HepG2 (cell line): Measurements from ENCODE around the gene ST6GALNAC4. TPM values are rescaled to one million over a fixed set of nuclear protein-coding genes. Genes with fewer than 3 reads are reported as not detected.

Source experiments
- FLYWCH1 ChIP-seq: sonication (generic); formaldehyde crosslinking; IDR thresholded peaks from 2 replicates; pipeline ENCODE4 v1.8.1; 2023; ENCODE audit warnings: mild to moderate bottlenecking, missing genetic modification reagents
- FOXM1 ChIP-seq: sonication (generic); formaldehyde crosslinking; IDR thresholded peaks from 2 replicates; pipeline ENCODE4 v1.5.0; 2020; ENCODE audit warnings: missing genetic modification reagents
- GABPA ChIP-seq, 2 experiments: IDR thresholded peaks; 2 replicates each; pipeline ENCODE4 v1.6.1; 2011 to 2016; ENCODE audit warnings: low read depth in 2 of 2, low read length in 1 of 2, missing biosample characterization in 1 of 2, missing genetic modification characterization in 1 of 2
- IKZF1 ChIP-seq: fragments of 450-650 bp; IDR thresholded peaks from 2 replicates; pipeline ENCODE4 v1.7.1; 2016
- ISX ChIP-seq: sonication (generic); formaldehyde crosslinking; conservative IDR thresholded peaks from 2 replicates; pipeline ENCODE4 v1.5.0; 2020; ENCODE audit warnings: missing genetic modification reagents
- KMT2A ChIP-seq: sonication (generic); formaldehyde crosslinking; IDR thresholded peaks from 2 replicates; pipeline ENCODE4 v1.4.0; 2020; ENCODE audit warnings: missing genetic modification reagents
- MIER3 ChIP-seq: IDR thresholded peaks from 2 replicates; pipeline ENCODE4 v1.6.1; 2016; ENCODE audit warnings: missing compliant biosample characterization, borderline replicate concordance
- NPAS2 ChIP-seq: sonication (generic); formaldehyde crosslinking; IDR thresholded peaks from 2 replicates; pipeline ENCODE4 v1.8.0; 2022; ENCODE audit warnings: mild to moderate bottlenecking, missing genetic modification reagents, borderline replicate concordance
- SYNCRIP ChIP-seq: fragments of 200-400 bp; formaldehyde crosslinking; IDR thresholded peaks from 2 replicates; pipeline ENCODE4 v1.6.1; 2018; ENCODE audit warnings: mild to moderate bottlenecking, low read depth, low read length; ENCODE audit not compliant: insufficient read depth
- TEF ChIP-seq: sonication (generic); formaldehyde crosslinking; IDR thresholded peaks from 2 replicates; pipeline ENCODE4 v1.5.0; 2020; ENCODE audit warnings: missing genetic modification reagents
- ZC3H4 ChIP-seq: sonication (generic); formaldehyde crosslinking; IDR thresholded peaks from 2 replicates; pipeline ENCODE4 v1.4.0; 2020; ENCODE audit warnings: missing genetic modification reagents, borderline replicate concordance
- ZNF136 ChIP-seq: sonication (generic); formaldehyde crosslinking; IDR thresholded peaks from 2 replicates; pipeline ENCODE4 v1.8.1; 2022; ENCODE audit warnings: low read depth, mild to moderate bottlenecking, moderate library complexity, missing genetic modification reagents
- ZNF503 ChIP-seq: sonication (generic); formaldehyde crosslinking; IDR thresholded peaks from 2 replicates; pipeline ENCODE4 v1.4.0; 2020; ENCODE audit warnings: missing genetic modification reagents
- ZNF577 ChIP-seq: sonication (generic); formaldehyde crosslinking; IDR thresholded peaks from 2 replicates; pipeline ENCODE4 v1.4.0; 2020; ENCODE audit warnings: mild to moderate bottlenecking, low read depth, missing genetic modification reagents, borderline replicate concordance
- ZNF598 ChIP-seq: sonication (generic); formaldehyde crosslinking; IDR thresholded peaks from 2 replicates; pipeline ENCODE4 v1.5.1; 2020; ENCODE audit warnings: mild to moderate bottlenecking, missing genetic modification reagents, borderline replicate concordance
- ZNF644 ChIP-seq: IDR thresholded peaks from 2 replicates; pipeline ENCODE4 v1.6.1; 2016; ENCODE audit warnings: low read depth
- ZNF883 ChIP-seq: sonication (generic); formaldehyde crosslinking; IDR thresholded peaks from 2 replicates; pipeline ENCODE4 v1.5.1; 2020; ENCODE audit warnings: mild to moderate bottlenecking, missing genetic modification reagents; ENCODE audit errors: not compliant biosample characterization
- ZSCAN9 ChIP-seq: IDR thresholded peaks from 2 replicates; pipeline ENCODE4 v1.6.1; 2016; ENCODE audit warnings: borderline replicate concordance
- polyA plus RNA-seq, 8 experiments: library from polyadenylated mRNA; depleted of rRNA in 3 of 8; stranded (reverse) in 7 of 8; unstranded in 1 of 8; fragments of >200 nt; fragmentation: Illumina TruSeq in 4 of 8; extraction: Trizol in 4 of 8; gene quantifications; 2 replicates each; pipeline versions ENCODE4 v1.2.1 to v1.2.3, GENCODE V29; 2011 to 2016; ENCODE audit warnings: low read depth in 4 of 8, missing spikeins in 1 of 8, mixed read lengths in 1 of 8; ENCODE audit not compliant: insufficient read depth in 1 of 8
- total RNA-seq, 5 experiments: library from RNA; depleted of rRNA; stranded (reverse); fragments of >200 nt; fragmentation: Illumina TruSeq; extraction: Trizol; gene quantifications; 2 replicates each; pipeline ENCODE4 v1.2.3, GENCODE V29; 2016; ENCODE audit warnings: low read depth in 1 of 5
- TF ChIP-seq, protein P1 (sequence below): sonication (generic); formaldehyde crosslinking; IDR thresholded peaks from 2 replicates; pipeline ENCODE4 v1.4.0; 2020; ENCODE audit warnings: low read depth, mild to moderate bottlenecking, missing genetic modification reagents
- TF ChIP-seq, protein P2 (sequence below): sonication (generic); formaldehyde crosslinking; IDR thresholded peaks from 2 replicates; pipeline ENCODE4 v1.8.0; 2022; ENCODE audit warnings: mild to moderate bottlenecking, missing genetic modification reagents, borderline replicate concordance
- TF ChIP-seq, protein P3 (sequence below): IDR thresholded peaks from 2 replicates; pipeline ENCODE4 v1.6.1; 2016; ENCODE audit warnings: mild to moderate bottlenecking
- TF ChIP-seq, protein P4 (sequence below): sonication (generic); formaldehyde crosslinking; IDR thresholded peaks from 2 replicates; pipeline ENCODE4 v1.4.0; 2020; ENCODE audit warnings: missing genetic modification reagents

ST6GALNAC4 gene
- total and polyA plus RNA-seq, 2 of the 13 experiments (the other 11 are each of a cell fraction or from before 2014, with no cell fraction given) = 18.8 to 27.7 TPM

GRCh38 chr9:127950513-127951289 lies 33.9 kb upstream of the ST6GALNAC4 start (continued):
- TF ChIP-seq ZNF883 (CRISPR knock-in tag) (peak; percentile 94), KMT2A (CRISPR knock-in tag) (peak; percentile 24; the same call in 1 of the 2 replicates), NPAS2 (CRISPR knock-in tag) (no peak), TEF (peak; percentile 100), ZC3H4 (CRISPR knock-in tag) (no peak; the same call in 1 of the 2 replicates), ZNF644 (peak; percentile 98), FOXM1 (CRISPR knock-in tag) (no peak), GABPA (IDR thresholded peaks at IDR 0.05; ENCODE audit: low read depth, low read length) (no peak), GABPA (CRISPR knock-in tag; IDR thresholded peaks at IDR 0.05; ENCODE audit: low read depth) (no peak), ZSCAN9 (peak; percentile 75; the same call in 1 of the 2 replicates), ZNF503 (CRISPR knock-in tag) (peak; percentile 74; the same call in 1 of the 2 replicates), MIER3 (CRISPR knock-in tag) (peak; percentile 44; the same call in 1 of the 2 replicates), ZNF598 (peak; percentile 73; the same call in 1 of the 2 replicates), ISX (CRISPR knock-in tag) (no peak), ZNF136 (peak; percentile 83), ZNF577 (no peak), IKZF1 (no peak), FLYWCH1 (CRISPR knock-in tag) (peak; percentile 45; the same call in 1 of the 2 replicates), SYNCRIP (no peak)
- TF ChIP-seq, protein P1, sequence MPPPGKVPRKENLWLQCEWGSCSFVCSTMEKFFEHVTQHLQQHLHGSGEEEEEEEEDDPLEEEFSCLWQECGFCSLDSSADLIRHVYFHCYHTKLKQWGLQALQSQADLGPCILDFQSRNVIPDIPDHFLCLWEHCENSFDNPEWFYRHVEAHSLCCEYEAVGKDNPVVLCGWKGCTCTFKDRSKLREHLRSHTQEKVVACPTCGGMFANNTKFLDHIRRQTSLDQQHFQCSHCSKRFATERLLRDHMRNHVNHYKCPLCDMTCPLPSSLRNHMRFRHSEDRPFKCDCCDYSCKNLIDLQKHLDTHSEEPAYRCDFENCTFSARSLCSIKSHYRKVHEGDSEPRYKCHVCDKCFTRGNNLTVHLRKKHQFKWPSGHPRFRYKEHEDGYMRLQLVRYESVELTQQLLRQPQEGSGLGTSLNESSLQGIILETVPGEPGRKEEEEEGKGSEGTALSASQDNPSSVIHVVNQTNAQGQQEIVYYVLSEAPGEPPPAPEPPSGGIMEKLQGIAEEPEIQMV (CRISPR knock-in tag) = peak; percentile 73
- TF ChIP-seq, protein P2, sequence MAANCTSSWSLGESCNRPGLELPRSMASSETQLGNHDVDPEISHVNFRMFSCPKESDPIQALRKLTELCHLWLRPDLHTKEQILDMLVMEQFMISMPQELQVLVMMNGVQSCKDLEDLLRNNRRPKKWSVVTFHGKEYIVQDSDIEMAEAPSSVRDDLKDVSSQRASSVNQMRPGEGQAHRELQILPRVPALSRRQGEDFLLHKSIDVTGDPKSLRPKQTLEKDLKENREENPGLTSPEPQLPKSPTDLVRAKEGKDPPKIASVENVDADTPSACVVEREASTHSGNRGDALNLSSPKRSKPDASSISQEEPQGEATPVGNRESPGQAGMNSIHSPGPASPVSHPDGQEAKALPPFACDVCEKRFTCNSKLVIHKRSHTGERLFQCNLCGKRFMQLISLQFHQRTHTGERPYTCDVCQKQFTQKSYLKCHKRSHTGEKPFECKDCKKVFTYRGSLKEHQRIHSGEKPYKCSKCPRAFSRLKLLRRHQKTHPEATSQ (CRISPR knock-in tag) = peak; percentile 57; the same call in 1 of the 2 replicates
- TF ChIP-seq, protein P3, sequence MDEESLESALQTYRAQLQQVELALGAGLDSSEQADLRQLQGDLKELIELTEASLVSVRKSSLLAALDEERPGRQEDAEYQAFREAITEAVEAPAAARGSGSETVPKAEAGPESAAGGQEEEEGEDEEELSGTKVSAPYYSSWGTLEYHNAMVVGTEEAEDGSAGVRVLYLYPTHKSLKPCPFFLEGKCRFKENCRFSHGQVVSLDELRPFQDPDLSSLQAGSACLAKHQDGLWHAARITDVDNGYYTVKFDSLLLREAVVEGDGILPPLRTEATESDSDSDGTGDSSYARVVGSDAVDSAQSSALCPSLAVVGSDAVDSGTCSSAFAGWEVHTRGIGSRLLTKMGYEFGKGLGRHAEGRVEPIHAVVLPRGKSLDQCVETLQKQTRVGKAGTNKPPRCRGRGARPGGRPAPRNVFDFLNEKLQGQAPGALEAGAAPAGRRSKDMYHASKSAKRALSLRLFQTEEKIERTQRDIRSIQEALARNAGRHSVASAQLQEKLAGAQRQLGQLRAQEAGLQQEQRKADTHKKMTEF (CRISPR knock-in tag) = peak; percentile 96
- TF ChIP-seq, protein P4, sequence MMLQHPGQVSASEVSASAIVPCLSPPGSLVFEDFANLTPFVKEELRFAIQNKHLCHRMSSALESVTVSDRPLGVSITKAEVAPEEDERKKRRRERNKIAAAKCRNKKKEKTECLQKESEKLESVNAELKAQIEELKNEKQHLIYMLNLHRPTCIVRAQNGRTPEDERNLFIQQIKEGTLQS (CRISPR knock-in tag) = peak; percentile 39; the same call in 1 of the 2 replicates
